ENCODE data around the gene ZSCAN9. TPM values are rescaled to one million over a fixed set of nuclear protein-coding genes. Genes with fewer than 3 reads are reported as not detected.

The ZSCAN9 gene
- 1.8 and 3.7 TPM in 2 replicates for total RNA-seq

DNA sequence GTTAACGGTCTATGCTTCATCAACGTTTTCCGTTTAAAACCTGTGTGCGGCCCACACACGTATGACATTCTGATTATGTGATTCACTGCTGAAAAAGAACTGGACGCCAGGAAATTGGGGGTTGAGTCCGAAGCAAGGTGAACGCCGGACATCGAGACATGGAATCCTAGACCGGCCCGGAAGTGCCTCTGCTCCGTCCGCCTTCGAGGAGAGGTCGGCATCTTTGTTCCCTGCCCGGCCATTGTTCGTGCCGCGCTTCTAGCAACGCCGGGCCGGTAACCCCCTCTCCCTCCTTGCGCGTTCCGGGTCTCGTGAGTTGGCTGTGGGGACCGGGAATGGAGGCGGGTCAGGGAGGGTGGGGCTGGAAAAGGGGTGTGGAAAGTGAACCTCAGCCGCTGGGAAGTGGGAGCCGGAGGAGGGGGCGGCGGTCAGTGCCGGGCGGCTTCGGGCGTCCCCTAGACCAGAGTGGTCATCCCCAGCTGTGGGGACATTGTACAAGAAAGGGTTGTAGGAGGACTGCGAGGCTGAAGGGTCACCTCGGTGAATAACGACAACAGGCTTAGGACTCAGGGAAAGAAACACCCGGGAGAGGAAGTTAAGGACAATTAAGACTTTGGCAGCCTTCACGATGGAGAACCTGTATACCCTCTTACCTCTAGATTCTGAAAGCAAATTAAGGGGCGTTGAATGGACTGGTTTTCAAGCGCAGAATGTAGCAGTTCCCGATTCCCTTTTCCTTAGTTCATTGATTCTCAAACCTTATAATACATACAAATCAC lies at the start of gene ZSCAN9:
TSS of gene ZSCAN9 (plus strand) at position 220 of the 779 bp plus-strand sequence. CDS start 1,810 bp downstream, outside the sequence.

GRCh38 chr6:28252009-28252975 lies 27.2 kb downstream of the ZSCAN9 start, which contains the start of gene ZKSCAN4:
TSS of gene ZKSCAN4 (minus strand) at chr6:28252269. CDS start at chr6:28251980, 289 bp downstream.

DNA sequence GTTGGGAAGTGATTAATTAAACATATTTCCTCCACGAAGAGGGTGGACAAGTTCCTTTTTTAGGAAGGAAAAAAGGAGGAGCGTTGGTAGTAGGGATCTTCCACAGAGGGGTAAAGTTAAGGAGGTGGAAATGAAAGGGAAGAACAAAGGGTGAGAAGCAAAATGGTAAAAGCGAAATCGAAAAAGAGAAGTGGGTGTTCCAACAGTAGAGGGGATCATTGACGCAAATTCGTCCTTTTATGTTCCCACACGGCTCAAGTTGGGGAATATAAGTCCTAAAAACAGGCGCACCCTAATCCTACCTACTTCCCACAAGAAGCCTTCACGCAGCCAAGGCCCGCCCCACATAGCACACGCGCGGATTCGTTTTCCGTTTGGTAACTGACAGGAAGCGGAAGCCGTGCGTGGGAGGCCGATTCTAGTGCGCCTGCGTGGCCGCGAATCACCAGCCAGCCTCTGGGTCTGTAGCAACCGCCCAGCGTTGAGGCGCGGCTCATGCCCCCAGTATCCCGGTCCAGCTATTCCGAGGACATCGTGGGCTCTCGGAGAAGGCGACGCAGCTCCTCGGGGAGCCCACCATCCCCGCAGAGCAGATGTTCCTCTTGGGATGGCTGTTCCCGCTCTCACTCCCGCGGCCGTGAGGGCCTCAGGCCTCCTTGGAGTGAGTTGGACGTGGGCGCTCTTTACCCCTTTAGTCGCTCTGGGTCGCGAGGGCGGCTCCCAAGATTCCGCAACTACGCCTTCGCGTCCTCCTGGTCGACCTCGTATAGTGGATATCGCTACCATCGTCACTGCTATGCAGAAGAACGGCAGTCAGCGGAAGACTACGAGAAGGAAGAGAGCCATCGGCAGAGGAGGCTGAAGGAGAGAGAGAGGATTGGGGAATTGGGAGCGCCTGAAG lies 34.1 kb downstream of the ZSCAN9 start, which contains the start of gene NKAPL:
TSS of gene NKAPL (plus strand) at position 421 of the 901 bp plus-strand sequence. CDS start at position 496, 75 bp downstream.

GRCh38 chr6:28266962-28267694 lies 42.1 kb downstream of the ZSCAN9 start, which contains the start of gene ZSCAN26:
TSS of gene ZSCAN26 (plus strand) at chr6:28267143. CDS start at chr6:28271920, 4,777 bp downstream.

DNA sequence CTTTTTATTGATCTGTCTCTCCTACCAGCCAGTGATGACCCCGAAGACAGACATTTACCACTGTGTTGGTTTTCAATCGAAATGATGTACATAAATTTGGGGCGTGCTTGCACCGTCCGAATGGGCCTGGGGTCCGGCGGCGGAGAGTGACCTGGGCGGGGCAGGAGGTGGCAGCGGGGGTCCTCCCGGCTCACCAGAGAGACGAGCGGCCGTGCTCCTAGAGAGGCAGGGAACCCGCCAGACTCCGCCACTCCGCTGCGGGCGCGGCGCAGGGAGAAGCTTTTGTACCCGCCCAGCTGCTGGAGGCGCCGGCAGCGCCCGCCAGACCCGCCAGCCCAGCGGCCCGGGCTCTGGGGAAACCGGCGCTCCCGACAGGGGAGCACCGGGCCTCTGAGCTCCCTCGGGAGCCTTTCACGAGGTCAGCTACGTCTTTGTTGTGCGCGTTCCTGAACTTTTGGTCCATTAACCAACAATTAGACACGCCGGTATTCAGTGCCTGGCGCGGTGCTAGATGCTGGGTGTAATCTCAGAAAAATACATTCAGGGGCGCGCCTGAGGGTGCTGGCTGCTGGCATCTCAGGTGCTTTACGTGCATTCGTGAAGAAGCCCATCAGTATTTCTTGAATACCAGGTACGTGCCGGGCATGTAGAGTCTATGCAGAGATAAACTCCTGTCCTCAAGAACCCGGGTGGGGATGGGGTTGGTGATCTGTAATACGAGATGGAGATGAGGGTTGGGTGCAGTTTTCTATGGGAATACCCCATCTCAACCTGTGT lies 56.4 kb downstream of the ZSCAN9 start, which contains the start of gene PGBD1:
TSS of gene PGBD1 (plus strand) at position 285 of the 777 bp plus-strand sequence. CDS start 2,242 bp downstream, outside the sequence.

Other genes with a start within 250 kb of the ZSCAN9 start
- 0.16 and 0.36 TPM in 2 replicates for gene ZNF165, start 144.7 kb upstream of the ZSCAN9 start, total RNA-seq
- gene ZSCAN16, start 100.7 kb upstream of the ZSCAN9 start, total RNA-seq = 3.4 TPM in 1 of 2 replicates, not detected in the other
- 7.2 and 10.4 TPM in 2 replicates for gene ZKSCAN8, start 83.4 kb upstream of the ZSCAN9 start, total RNA-seq
- gene ZKSCAN4, start 27.0 kb downstream of the ZSCAN9 start, total RNA-seq = 2.5 and 2.6 TPM in 2 replicates
- gene NKAPL, start 34.0 kb downstream of the ZSCAN9 start, total RNA-seq = 0.36 and 2.3 TPM in 2 replicates
- 11.8 and 15.9 TPM in 2 replicates for gene ZSCAN26, start 41.9 kb downstream of the ZSCAN9 start, total RNA-seq
- gene PGBD1, start 56.3 kb downstream of the ZSCAN9 start, total RNA-seq = 1.3 and 2.4 TPM in 2 replicates
- 10.5 and 18.0 TPM in 2 replicates for gene ZSCAN31, start 110.9 kb downstream of the ZSCAN9 start, total RNA-seq
- 1.6 and 2.2 TPM in 2 replicates for gene ZKSCAN3, start 124.7 kb downstream of the ZSCAN9 start, total RNA-seq
- 1.3 and 2.0 TPM in 2 replicates for gene ZSCAN12, start 174.5 kb downstream of the ZSCAN9 start, total RNA-seq
- 0.36 and 0.81 TPM in 2 replicates for gene ZSCAN23, start 218.2 kb downstream of the ZSCAN9 start, total RNA-seq